ENCODE measurements around the gene HACD2.

The HACD2 gene

DNA sequence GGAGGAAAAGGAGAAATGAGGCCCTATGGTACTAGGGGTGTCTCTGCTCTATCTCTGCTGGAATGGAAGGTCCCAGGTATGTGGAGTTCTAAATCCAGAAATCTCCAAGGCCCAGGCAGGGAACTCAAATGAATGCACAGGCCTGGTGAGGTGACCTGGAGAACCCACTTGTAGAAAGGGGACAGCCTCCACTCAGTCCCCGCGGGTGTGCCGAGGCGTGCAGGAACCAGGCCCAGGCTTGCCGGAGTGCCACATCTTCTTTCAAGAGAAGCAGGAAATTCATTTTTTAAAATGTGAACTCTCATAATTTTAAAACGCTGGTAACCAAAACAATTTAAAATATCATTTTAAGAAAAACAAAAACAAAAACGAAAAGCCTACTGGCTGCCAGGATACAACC is 103.8 kb downstream of the HACD2 start:
- no peak for DNase-seq

DNA sequence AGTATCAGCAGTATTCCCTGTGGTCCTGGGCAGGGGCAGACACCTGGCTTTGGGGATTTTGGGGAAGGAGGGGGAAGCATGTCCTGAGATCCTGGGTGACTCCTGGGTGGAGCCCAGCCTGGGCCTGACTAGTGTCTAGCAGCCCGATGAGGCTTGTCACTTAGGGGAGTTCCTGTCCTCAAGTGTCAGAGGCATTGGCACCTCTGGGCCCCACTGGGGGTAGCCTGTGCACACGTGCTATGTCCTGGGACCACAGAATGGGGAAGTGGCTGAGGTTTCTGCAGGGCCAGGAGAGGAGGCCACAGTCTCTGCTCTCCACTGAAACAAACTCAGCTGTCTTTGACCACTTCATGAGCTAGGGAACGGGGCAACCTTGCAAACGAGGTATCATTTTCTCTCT is 104.4 kb downstream of the HACD2 start:
- DNase-seq, result no peak

DNA sequence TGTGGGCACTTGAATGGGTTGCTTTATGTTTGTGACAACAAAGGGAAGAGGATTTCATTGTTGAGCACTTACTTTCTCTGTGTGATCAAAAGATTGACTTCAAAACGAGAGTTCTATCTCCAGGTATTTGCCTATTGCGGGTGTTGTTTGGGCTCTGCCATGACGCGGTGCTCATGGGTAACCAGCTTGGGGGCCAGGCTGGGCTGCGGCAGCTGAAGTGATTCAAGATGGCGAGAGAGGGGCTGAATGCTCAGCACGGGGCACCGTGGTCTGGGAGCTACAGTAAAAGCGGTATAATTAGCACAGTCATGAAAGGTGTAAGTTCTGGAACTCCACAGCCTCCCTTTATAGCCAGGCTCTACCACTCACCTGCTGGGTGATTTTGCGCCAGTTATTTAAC is 105.0 kb downstream of the HACD2 start:
- no peak for DNase-seq

DNA sequence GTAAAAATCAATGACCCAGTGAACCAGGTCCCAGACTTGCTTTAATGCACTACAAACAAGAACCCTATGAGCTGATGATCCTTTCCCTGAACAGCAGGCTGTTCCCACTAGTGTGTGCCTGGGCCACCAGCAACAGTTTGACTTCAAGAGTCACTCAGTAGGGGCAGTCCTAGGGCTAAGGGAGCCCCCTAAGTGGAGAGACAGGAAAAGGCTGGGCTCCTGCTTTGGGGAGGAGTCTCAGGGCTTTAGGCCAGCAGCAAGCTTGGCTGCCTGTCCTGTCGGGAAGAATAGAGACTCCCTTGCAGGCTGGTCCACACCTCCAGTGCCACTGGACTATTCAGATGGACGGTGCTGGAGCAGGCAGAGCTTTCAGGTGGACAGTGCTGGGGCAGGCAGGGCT is 106.5 kb downstream of the HACD2 start:
- no peak for DNase-seq

DNA sequence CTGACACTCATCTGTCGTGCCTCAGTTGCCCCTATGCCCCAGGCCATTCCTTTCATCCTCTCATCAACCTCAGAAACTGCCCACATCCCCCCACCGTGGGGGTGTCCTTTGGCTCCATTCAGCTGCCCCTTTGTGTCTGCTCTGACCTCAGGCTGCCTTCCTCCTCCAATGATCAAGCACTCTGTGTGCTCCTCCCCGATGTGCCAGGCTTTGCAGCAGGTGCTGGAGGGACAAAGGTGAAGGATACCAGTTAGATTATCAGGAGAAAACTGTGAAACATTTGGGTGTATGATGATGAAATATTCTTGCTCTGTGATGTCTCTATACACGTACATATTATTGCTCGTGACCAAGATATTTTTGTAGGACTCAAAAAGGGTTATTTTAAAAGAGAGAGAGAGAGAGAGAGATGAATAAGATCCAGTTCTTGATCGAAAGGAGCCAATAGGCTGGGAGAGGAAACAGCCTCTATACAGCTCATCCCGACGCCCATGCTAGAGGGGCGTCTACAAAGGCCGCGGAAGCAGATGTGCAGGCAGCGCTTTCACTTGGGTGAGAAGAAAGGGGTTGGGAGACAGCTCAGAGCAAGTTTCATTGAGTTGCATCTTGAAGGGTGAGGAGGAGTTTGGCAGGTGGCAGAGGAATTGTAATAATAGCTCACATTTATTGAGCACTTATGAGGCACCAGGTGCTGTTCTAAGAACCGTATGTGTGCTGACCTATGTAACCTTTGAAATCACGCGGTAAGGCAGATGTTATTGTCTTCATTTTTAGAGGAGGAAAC is 107.7 kb downstream of the HACD2 start:
- no peak for DNase-seq

DNA sequence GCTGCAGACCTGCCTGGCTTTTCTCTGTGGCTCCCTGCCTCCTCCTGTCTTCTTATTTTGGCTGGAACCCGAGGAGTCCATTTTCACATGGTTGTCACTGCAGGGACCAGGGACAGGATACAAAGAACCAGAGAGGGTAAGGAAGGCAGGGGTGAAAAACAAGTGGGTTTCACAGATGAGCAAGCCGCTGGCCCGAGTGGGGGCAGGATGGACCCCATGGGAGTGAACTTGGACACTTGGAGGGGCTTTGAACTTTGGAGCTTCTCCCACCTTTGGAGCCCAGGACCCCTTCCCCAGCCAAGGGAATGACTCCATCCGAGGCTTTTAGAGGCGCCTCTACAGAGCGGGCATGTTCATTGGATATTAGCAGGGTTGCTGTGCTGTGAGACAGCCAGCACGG is 109.1 kb downstream of the HACD2 start:
- DNase-seq, result no peak

DNA sequence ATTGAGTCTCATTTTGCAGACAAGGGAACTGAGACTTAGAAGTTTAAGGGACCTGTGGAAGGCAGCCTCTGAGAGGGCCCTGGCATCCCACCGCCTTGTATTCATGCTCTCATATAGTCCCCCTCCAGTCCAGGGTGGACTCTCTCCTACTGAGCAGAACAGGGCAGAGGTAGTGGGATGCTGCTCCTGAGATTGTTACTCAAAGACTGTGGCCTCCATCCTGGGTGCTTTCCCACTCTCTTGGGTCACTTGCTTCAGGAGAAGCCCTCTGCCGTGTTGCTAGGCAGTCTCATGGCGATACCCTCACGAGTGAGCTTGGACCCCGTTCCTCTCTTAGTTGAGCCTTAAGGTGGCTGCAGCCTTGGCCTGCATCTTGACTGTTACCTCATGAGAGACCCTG is 113.7 kb downstream of the HACD2 start:
- no peak for DNase-seq

DNA sequence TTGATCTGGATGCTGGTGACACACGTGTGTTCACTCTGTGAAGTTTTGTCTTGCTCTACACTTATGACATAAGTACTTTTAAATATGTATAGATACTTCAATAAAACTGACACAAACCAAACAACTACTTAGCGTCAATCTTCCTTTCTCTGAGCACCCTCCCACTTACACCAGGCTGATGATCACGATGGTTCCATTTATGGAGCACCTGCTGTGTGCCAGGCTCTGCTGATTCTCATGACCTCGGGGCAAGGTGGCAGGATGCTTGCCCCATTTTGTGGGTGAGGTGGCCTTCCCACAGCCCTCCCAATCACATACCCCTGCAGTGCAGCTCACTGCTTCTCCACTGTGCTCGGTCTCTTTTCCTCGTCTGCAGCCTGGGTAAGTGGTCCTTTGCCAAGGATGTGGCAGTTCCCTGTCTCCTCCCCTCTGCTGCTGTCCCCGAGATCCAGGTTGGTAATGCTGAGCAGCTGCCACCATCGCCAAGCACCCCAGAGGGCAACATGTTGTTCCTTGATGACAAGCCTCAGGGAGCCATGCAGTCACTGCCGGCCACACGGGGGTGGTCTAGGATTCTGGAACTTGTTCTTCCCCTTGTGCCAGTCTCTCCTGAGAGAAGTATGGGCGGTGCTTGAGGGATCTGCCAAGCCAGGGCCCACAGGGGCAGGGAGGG is 115.4 kb downstream of the HACD2 start:
- no peak for DNase-seq

DNA sequence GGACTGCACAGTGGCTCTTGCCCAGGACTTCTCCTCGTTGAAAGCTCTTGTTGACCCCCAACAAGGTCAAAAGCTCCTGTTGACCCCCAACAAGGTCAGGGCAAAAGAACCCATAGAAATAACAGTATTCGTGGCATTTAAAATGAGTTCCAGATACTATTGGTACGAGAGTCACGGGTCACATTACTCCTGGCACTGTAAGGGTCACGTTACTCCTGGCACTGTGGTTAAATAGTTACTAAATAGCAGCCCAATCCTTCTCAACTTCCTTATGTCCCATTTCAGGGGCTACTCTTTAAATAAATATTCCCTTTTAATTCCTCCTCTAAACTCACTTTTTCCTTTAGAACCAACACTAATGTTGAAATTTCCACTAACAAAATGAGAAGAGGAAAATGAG is 117.8 kb downstream of the HACD2 start:
- DNase-seq, result no peak

DNA sequence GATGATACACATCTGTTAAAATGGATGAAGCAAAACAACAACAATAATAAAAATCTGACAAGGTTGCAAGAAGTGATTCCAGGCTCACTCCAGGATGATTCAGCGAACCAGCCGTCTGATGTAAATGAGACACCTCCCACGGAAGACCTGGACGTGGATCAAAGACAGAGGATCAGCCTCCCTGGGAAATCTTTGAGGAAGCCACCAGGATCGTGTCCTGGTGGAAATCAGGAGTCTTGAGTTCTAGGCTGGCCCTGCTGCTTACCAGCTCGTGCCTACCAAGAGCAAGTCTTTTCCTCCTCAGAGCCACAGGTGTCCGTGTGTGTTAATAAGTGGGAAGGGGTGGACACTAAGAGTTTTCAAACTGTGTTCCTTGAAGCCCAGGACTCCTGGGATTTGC is 120.6 kb downstream of the HACD2 start:
- no peak for DNase-seq

DNA sequence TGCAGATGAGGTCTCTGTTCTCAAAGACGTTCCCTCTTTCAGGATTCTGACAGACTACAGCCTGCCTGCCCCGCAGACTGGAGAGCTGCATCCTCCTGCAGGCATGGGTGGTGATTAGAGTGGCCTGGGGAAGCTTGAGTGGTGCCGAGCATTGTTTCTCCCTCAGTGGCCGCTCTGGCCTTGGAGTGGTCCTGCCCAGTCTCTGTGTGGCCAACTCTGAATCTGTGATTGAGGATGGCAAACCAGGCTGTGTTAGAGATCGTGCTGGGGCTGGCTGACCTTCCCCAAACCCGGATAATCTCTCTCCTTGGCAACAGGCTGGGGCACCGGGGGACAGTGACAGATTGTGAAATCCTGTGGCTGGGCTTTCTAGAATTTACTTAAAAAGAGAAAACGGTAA is 125.0 kb downstream of the HACD2 start:
- no peak for DNase-seq

DNA sequence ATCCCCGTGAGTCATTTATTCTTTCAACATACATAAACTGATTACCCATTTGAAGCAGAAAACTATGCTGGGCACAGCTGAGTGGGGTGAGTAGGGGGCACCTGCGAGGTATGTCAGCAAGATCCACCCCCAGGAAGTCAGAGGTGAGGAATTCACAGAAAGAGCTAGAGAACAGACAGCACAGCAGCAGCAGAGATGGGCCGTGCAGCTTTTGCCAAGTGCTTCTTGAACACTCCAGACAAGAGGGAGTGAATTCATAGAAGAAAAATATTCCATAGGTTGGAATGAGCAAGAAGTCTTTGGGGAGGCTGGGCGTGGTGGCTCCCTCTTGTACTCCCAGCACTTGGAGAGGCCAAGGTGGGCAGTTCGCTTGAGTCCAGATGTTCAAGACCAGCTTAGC is 126.6 kb downstream of the HACD2 start:
- DNase-seq, result no peak

DNA sequence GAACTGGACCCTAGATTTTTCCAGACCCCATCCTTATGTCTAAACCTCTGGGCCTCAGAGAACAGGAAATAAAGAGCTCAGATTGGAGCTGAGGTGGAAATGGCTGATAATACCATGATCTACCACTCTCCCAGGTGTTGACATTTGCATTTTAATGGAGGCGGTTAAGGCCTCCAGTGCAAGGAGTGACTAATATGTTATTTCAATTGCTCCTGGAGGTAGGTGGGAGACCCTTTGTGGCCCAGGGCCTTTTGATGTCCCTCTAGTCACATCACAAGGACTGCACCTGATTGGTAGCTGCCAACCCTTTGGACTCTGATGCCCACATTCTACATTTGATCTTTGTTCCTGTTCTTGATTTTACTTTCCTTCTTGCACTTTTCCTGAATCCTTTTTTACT is 127.0 kb downstream of the HACD2 start:
- DNase-seq, result no peak

DNA sequence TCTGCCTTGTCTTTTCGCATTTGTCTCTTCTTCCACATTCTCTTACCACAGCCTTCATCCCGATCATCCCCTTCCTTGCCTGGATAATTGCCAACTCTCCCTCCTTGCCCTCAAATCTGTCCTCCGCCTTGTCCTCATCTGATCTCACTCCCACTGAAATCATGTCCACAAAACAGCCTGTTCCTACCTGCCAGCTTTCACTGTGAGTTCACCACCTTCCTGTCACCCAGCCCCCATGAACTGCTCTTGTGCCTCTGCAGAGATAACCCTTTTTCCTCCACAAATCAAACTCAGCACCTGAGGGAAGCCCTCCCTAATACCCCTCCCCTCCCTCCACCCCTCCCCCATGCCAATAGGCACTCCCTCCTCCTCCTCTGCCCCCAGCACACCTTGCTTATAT is 131.2 kb downstream of the HACD2 start:
- DNase-seq, result no peak

DNA sequence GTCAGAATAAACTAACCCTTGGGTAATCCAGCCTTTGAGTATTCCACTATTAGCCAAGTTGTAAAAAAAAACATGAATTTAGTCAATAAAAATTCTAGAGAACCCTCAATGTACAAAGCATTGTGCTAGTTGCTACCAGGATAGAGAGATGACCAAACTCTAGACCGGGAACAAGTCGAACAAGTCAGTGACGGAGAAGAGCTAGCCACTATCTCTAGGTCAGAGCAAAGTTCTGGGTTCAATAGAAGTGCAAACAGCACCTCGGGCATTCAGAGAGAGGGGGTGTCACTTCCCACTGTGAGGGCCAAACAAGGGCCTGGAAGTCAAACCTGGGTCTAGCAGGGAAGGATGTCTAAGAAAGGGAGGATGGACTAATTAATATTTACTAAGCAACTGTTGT is 133.7 kb downstream of the HACD2 start:
- no peak for DNase-seq

DNA sequence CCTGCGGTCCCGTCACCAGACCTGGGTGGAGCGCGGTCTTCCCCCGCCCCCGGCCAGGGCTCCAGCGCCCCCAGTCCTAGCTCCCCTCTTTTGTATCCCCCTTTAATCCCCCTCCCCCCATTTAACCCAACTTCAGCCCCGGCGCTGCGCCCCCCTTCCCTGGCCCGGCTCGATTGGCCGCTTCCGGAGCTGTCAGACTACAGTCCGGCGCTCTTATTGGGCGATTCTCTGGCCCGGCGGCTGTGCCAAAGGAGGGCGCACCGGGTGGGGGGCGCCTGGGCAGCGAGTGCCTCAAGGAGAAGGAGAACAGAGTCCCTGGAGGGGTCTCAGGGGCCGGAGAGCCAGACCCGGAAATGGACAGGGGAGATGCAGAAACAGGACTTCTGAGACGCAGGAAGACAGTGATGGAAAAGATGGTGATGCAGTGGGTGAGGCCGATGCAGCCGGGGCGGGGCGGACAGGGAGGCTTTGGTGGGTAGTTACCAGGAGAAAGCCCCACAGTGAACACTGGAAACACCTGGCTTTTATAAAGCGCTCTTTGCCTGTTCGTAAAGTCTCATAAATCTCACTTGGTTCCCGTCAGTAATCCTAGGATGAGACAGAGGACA is 134.8 kb downstream of the HACD2 start:
- DNase-seq, result peak; percentile 6

DNA sequence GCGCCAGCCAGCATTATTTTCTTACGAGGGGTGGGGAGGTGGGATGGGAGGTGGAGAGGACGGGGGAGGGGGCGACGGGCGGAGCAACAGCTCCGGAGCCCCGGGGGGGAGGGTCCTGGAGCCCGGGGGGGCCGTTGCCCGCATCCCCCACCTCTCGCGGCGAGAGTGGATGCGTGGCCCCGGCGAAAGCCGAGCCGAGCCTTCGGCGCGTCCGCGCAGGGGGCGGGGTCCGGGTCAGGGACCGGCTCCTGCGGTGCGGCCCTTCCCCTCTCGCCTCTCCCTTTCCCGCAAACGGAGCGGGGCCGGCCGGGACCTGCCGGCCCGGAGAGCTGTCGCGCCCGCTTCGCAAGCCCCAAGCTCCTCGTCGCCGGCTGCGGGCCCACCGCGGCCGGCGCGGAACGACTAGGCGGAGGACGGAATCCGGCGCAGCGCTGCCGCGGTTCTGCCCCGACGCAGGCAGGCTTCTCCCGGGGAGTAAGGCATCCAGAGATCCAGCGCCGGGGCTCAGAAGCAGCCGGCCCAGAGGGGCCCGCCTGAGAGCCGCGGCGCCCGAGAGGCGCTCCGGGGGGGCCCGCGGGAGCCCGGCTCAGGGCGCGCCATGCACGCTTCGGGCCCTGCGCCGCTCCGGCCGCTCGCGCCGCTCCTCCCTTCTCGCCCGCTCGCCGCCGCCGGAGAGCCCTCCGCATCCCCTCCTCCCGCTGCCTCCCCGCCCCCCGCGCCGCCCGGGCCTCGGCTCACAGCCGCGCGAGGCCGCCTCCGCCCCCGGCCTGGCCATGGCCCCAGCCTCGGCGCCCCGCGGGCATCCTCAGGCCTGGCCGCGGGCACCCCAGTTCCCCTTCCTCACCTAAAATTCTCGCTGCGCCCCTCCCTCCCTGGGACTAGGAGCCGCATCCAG is 135.5 kb downstream of the HACD2 start:
- DNase-seq, result peak; percentile 17

DNA sequence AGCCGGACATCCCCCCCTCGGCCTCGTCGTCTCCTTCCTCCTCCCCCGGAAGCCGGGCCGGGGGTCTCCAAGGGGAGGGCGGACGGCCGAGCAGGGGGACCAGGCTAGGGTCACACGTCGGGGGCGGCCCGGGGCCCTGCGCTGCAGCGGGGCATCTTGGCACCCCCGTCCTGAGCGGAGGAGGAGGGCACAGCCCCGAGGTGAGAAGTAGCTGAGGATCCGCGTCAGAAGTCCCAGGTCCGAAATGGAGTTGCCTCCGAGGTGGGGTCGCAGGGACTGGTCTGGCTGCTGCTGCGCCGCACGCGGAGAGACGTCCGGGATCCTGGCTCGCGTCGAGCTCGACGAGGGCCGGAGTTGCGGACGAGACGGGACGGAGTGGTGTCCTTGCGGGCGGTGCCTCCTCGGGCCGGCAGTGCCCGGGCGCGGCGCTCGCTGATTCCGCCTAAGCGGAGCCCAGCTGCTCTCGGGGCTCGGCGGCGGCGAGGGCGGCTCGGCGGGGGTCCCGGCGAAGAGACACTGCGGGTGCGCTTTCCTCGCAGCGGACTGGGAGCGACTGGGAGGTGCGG is 136.2 kb downstream of the HACD2 start, which contains the start of gene ADCY5:
ADCY5 (minus strand) TSS at position 555 of the 566 bp plus-strand sequence; CDS start at position 10, 545 bp downstream.
- DNase-seq, result peak; percentile 2

DNA sequence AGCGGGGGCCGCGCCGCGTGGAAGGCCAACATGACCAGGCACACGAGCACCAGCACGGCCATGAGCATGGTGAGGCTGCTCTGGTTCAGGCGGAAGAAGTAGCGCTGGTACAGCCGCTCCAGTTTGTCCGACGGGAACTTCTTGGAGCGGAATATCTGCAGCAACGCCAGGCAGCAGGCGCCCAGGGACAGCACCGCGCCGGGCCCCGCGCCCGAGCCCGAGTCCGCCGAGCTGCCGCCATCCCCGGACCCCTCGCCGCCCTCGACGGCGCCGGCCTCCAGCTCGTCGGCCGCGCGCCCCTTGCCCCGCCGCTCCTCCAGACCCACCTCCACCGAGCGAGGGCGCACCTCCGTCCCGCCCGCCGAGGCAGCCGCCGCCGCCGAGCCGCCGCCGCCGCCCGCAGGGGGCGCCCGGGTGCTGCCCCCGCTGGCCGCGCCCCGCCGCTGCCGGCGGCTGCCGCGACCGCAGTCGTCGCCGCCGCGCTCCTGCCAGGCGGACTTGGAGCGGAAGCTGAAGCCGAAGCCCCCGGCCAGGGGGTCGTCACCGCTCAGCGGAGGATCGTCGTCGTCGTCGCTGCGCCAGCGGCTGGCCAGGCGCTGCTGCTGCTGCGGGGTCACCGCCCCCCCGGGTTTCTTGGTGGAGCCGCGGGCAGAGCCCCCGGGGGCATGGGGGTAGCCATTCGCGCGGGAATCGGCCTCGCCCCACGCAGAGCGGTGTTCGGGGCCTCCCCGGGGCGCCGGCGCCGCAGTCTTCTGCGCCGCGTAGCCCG is 136.9 kb downstream of the HACD2 start:
- peak; percentile 6 for DNase-seq

DNA sequence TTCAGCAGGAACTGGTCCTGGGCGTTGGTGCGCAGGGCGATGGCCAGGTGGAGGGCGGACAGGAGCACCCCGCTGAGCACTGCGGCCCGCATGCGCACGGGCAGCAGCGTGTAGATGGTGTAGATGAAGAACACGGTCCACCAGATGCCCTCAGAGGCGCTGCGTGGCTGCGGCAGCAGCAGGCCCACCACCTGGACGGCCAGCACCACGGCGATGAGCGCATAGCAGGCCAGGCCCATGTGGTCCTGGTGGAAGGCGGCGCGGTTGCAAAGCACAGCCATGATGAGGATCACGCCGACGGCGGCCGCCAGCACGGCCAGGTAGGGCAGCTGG is 137.5 kb downstream of the HACD2 start:
- no peak for DNase-seq

DNA sequence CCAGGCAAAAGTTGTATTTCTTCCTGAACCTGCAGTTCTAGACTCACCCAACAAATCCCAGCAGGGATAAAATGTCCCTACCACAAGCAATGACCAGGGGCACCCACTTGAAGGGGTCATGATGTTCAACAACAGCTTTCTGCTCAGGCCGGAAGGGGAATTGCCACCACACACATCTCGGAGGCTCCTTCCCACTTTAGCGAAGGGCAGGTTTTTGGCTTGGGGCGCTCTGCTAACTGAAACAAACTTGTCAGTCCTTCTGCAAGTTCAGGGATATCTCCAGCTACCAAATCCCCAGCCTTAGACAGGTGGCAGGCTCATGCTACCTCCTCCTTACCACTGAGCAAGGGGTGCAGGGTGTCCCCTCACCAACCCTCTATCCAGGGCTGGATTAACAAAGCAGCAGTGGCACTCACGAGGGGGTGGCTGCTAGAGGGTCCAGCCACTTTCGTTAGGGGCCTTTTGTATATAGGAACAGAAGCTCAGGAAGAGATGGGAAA is 138.2 kb downstream of the HACD2 start:
- DNase-seq, result no peak

DNA sequence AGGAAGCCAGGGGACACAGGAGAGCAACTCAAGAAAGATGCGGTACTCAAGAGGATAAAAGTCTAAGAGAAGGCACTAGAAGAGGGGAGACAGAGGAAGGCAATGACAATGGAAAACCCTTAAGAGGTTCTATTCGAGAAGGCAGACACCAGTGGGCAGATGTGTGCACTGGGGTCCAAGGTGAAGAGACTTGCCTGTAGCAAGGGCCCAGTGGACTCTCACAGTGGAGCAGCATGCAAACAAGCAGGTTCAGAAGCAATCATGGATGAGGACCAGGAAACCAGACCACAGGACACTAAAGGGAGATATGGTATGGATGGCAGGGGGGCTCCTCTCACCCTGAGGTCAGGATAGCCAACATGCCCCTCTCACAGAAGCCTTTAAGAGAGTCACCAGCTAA is 138.6 kb downstream of the HACD2 start:
- no peak for DNase-seq
